Pancreas (tissue), 10 donors: ENCODE measurements around the gene PITPNM3. TPM values are rescaled to one million over a fixed set of nuclear protein-coding genes. Genes with fewer than 3 reads are reported as not detected.

ENCODE experiments used
- ATAC-seq, 4 donors: fragments of 200-7000 bp; cut with Tn5 transposase; one replicate each; pipeline versions ENCODE4 v1.8.0 to v1.9.1; 2020; ENCODE audit warnings: mild to moderate bottlenecking in 4 of 4, moderate library complexity in 4 of 4
- DNase-seq, 6 donors: peaks; one replicate each; pipeline ENCODE4 v3.0.0-alpha.2; 2020
- FAIRE-seq: peaks from 2 replicates; lab custom pipeline; 2012; peaks lifted over from hg19 to GRCh38; lab: Jason Lieb, UNC
- H3K27ac ChIP-seq, 4 donors: fragments of 200-600 bp; sonication (generic); 1 replicate in 3 of 4; 2 replicates in 1 of 4; pipeline versions ENCODE4 v1.5.0 to v1.8.0; 2020
- H3K27me3 ChIP-seq, 4 donors: fragments of 200-600 bp; one replicate each; pipeline ENCODE4 v1.8.0; 2021
- H3K36me3 ChIP-seq, 3 donors: fragments of 200-600 bp; sonication (generic) in 1 of 3; one replicate each; pipeline versions ENCODE4 v1.5.0 to v1.8.0; 2020 to 2021
- H3K4me1 ChIP-seq, 3 donors: fragments of 200-600 bp; one replicate each; pipeline ENCODE4 v1.8.0; 2021
- H3K4me3 ChIP-seq, 4 donors: fragments of 200-600 bp; sonication (generic) in 2 of 4; one replicate each; pipeline versions ENCODE4 v1.5.0 to v1.8.0; 2020 to 2021
- H3K9me3 ChIP-seq, 4 donors: fragments of 200-600 bp; one replicate each; pipeline ENCODE4 v1.8.0; 2021
- CTCF ChIP-seq, 4 donors: fragments of 200-600 bp; sonication (generic) in 3 of 4; IDR thresholded peaks; one replicate each; pipeline versions ENCODE4 v1.5.0 to v1.8.0; 2021; ENCODE audit warnings: antibody characterized with exemption in 4 of 4
- WGBS, 2 donors: extraction: QIAGEN DNeasy Blood & Tissue Kit; methylation state at CpG; one replicate each; pipeline ENCODE4 v1.1.7; 2013; 5-methylcytosine and 5-hydroxymethylcytosine counted together
- intact Hi-C, 3 donors: fragments of 100-400 bp; cut with DNase I; formaldehyde crosslinking; loops; one replicate each; pipeline versions ENCODE4 v1.11.1 to v1.14.2; 2022
- polyA plus RNA-seq, 2 donors: library from polyadenylated mRNA; stranded (reverse); fragments of 200-250 nt; gene quantifications; one replicate each; pipeline ENCODE4 v1.2.3, GENCODE V29; 2013
- total RNA-seq, 6 donors: library from RNA; stranded (reverse); fragmentation: NEBNext Ultra II Directional in 4 of 6; extraction: Animal tissue kit (Norgen Biotek cat#: 25700) in 4 of 6; gene quantifications; one replicate each; pipeline versions ENCODE4 v1.2.1 to v1.2.4, GENCODE V29; 2021 to 2023
- donor health status: healthy with polysubstance abuse.
- donor health status: DM: no; HTN: no; CAD: no; lungs with moderate emphysema.
- donor health status: DM: no; HTN: no; CAD: no.
- donor health status: control.
- donor health status: control.
- donor health status: Bipolar disorder and iron deficiency.
- donor health status: DM: yes; HTN: yes; CAD: no.
- donor health status: DM: no; HTN: no; CAD: no.
- donor health status: DM: no; HTN: no; CAD: no.
- donor health status: DM: yes; HTN: yes; CAD: no.

Gene PITPNM3
- total and polyA plus RNA-seq, 8 donors, result 0.67 to 5.1 (median 2.5) TPM

GRCh38 chr17:6464446-6465041 is 91.8 kb downstream of the PITPNM3 start:
- intact Hi-C loops, result no loop called here
- FAIRE-seq (no peak), ATAC-seq (no peak), DNase-seq (no peak)
- H3K4me1 ChIP-seq, result no peaks in the 10 kb centered on the region
- H3K27me3 ChIP-seq, result no peaks in the 10 kb centered on the region
- H3K27ac ChIP-seq, result no peak overlapping the region
- WGBS, 2 donors, result 83 to 92% methylated on average over 14 of the region's 14 CpGs
- H3K36me3 ChIP-seq, result no peaks in the 10 kb centered on the region
- no peak for TF ChIP-seq CTCF (IDR thresholded peaks at IDR 0.05)
- H3K4me3 ChIP-seq, result no peak overlapping the region
- H3K9me3 ChIP-seq, result no peaks in the 10 kb centered on the region

- H3K9me3 ChIP-seq, result no peaks in the 10 kb centered on the region
- ATAC-seq, result no peak
- H3K36me3 ChIP-seq, result no peaks in the 10 kb centered on the region
- TF ChIP-seq CTCF (IDR thresholded peaks at IDR 0.05), result no peak
- intact Hi-C loops, result no loop called here
- no peak overlapping the region for H3K27ac ChIP-seq
- 84 to 91% methylated on average over 24 of the region's 24 CpGs for WGBS, 2 donors
- no peak overlapping the region for H3K4me3 ChIP-seq
- H3K4me1 ChIP-seq, result no peaks in the 10 kb centered on the region
- H3K27me3 ChIP-seq, result no peaks in the 10 kb centered on the region
- no peak for DNase-seq
- FAIRE-seq, result no peak
Measured at GRCh38 chr17:6463616-6464445, 92.5 kb downstream of the PITPNM3 start.

- Histone ChIP-seq H3K36me3 (no peaks in the 10 kb centered on the region), H3K9me3 (no peaks in the 10 kb centered on the region), H3K4me3 (no peak overlapping the region), H3K27ac (no peak overlapping the region), H3K4me1 (no peaks in the 10 kb centered on the region), H3K27me3 (no peaks in the 10 kb centered on the region)
- no peak for TF ChIP-seq CTCF (IDR thresholded peaks at IDR 0.05)
- intact Hi-C loops, result no loop called here
- DNase-seq (no peak), FAIRE-seq (no peak), ATAC-seq (no peak)
- 81 to 91% methylated on average over 2 of the region's 2 CpGs for WGBS, 2 donors
Measured at GRCh38 chr17:6462692-6463091, 93.7 kb downstream of the PITPNM3 start.

GRCh38 chr17:6461792-6462524 is 94.4 kb downstream of the PITPNM3 start:
- WGBS, 2 donors, result 81 to 86% methylated on average over 10 of the region's 10 CpGs
- no peaks in the 10 kb centered on the region for H3K36me3 ChIP-seq
- intact Hi-C loops, result no loop called here
- H3K4me3 ChIP-seq, result no peak overlapping the region
- H3K27ac ChIP-seq, result no peak overlapping the region
- H3K27me3 ChIP-seq, result no peaks in the 10 kb centered on the region
- H3K4me1 ChIP-seq, result no peaks in the 10 kb centered on the region
- H3K9me3 ChIP-seq, result no peaks in the 10 kb centered on the region
- ATAC-seq (no peak), DNase-seq (no peak), FAIRE-seq (no peak)
- no peak for TF ChIP-seq CTCF (IDR thresholded peaks at IDR 0.05)
